H1 (cell line): Measurements from ENCODE around the gene EPS8. TPM values are rescaled to one million over a fixed set of nuclear protein-coding genes. Genes with fewer than 3 reads are reported as not detected.
A peak's percentile ranks its signal among the peaks of the same experiment; 100 is the strongest.

Source experiments
- CEBPB ChIP-seq: IDR thresholded peaks from 2 replicates; pipeline ENCODE4 v1.6.1; 2012; ENCODE audit warnings: low read depth, low read length
- EZH2 ChIP-seq: fragments of 200-600 bp; sonication (generic); IDR thresholded peaks from 2 replicates; pipeline ENCODE4 v1.7.1; 2012; ENCODE audit warnings: low read depth, mild to moderate bottlenecking, moderate library complexity, low read length, inconsistent platforms; ENCODE audit not compliant: severe bottlenecking
- JUN ChIP-seq: IDR thresholded peaks from 2 replicates; pipeline ENCODE4 v1.6.1; 2011; ENCODE audit warnings: low read depth, mild to moderate bottlenecking, improper control_type of control experiment, low read length
- POU5F1 ChIP-seq: IDR thresholded peaks from 2 replicates; pipeline ENCODE4 v1.6.1; 2011; ENCODE audit warnings: low read depth, mild to moderate bottlenecking, low read length, moderate library complexity
- SIN3A ChIP-seq, 2 experiments: IDR thresholded peaks in 1 of 2; conservative IDR thresholded peaks in 1 of 2; 2 replicates each; pipeline ENCODE4 v1.6.1; 2011 to 2012; ENCODE audit warnings: low read length in 2 of 2, improper control_type of control experiment in 1 of 2, low read depth in 1 of 2, mild to moderate bottlenecking in 1 of 2
- SP2 ChIP-seq: IDR thresholded peaks from 2 replicates; pipeline ENCODE4 v1.6.1; 2012; ENCODE audit warnings: mild to moderate bottlenecking, low read length, inconsistent platforms
- polyA plus RNA-seq, 7 experiments: library from polyadenylated mRNA; depleted of rRNA in 3 of 7; stranded (reverse) in 5 of 7; unstranded in 2 of 7; fragments of >200 nt in 5 of 7; fragments of 200-250 nt in 2 of 7; gene quantifications; 1 replicate in 5 of 7; 2 replicates in 1 of 7; 4 replicates in 1 of 7; pipeline versions ENCODE4 v1.2.1 to v1.2.3, GENCODE V29; 2011 to 2013; ENCODE audit warnings: missing spikeins in 2 of 7, mixed read lengths in 2 of 7
- total RNA-seq: library from RNA; stranded (reverse); fragmentation: NEBNext Ultra II Directional; extraction: Animal tissue kit (Norgen Biotek cat#: 25700); gene quantifications from 2 replicates; pipeline ENCODE4 v1.2.1, GENCODE V29; 2021
- TF ChIP-seq, protein P1 (sequence below): fragments of 300-600 bp; sonication (generic); IDR thresholded peaks from 2 replicates; pipeline ENCODE4 v1.7.1; 2012; ENCODE audit warnings: low read length, moderate library complexity, mild to moderate bottlenecking, inconsistent platforms; ENCODE audit not compliant: insufficient replicate concordance
- TF ChIP-seq, protein P2 (sequence below), 3 experiments: IDR thresholded peaks; 1 replicate in 2 of 3; 2 replicates in 1 of 3; pipeline versions ENCODE4 v1.5.1 to v1.6.1; 2011; ENCODE audit warnings: low read length in 3 of 3, mild to moderate bottlenecking in 3 of 3, inconsistent platforms in 2 of 3, low read depth in 1 of 3, moderate library complexity in 1 of 3; ENCODE audit not compliant: insufficient read depth in 1 of 3; ENCODE audit errors: control extremely low read depth in 1 of 3

EPS8 gene
- total and polyA plus RNA-seq, 2 of the 8 experiments (the other 6 are each of a cell fraction or from before 2014, with no cell fraction given) = 3.0 to 4.6 TPM

DNA sequence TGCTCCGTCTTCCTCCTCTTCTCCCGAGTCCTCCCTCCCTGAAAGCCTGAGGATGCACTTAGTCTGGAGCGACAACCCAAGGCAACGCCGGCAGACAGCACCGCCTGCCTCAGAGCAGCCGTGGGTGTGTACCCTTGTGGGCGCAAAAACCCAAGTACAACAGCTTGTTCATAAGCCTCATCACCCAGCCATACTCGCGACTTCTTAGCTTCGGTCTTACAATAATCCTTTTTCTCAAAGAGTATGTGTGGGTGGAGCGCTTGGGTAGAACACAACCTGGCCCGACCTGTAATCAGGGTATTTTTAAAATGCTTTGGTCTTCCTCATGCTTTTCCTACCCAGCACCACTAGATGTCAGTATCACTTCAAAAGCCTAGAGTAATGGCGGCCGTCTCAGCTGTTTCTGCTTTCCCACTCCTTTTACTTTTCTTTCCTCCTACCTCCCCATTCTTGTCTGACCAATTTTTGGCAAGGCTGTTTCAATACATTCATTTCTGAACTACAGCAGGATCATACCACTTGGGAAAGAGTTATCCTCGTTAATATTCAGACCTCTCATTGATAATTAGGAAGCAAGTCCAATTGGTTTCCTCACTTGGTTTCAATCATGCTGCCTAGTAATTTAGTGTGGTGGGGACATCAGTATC, 198.9 kb downstream of the EPS8 start (continued):
- TF ChIP-seq, protein P1, sequence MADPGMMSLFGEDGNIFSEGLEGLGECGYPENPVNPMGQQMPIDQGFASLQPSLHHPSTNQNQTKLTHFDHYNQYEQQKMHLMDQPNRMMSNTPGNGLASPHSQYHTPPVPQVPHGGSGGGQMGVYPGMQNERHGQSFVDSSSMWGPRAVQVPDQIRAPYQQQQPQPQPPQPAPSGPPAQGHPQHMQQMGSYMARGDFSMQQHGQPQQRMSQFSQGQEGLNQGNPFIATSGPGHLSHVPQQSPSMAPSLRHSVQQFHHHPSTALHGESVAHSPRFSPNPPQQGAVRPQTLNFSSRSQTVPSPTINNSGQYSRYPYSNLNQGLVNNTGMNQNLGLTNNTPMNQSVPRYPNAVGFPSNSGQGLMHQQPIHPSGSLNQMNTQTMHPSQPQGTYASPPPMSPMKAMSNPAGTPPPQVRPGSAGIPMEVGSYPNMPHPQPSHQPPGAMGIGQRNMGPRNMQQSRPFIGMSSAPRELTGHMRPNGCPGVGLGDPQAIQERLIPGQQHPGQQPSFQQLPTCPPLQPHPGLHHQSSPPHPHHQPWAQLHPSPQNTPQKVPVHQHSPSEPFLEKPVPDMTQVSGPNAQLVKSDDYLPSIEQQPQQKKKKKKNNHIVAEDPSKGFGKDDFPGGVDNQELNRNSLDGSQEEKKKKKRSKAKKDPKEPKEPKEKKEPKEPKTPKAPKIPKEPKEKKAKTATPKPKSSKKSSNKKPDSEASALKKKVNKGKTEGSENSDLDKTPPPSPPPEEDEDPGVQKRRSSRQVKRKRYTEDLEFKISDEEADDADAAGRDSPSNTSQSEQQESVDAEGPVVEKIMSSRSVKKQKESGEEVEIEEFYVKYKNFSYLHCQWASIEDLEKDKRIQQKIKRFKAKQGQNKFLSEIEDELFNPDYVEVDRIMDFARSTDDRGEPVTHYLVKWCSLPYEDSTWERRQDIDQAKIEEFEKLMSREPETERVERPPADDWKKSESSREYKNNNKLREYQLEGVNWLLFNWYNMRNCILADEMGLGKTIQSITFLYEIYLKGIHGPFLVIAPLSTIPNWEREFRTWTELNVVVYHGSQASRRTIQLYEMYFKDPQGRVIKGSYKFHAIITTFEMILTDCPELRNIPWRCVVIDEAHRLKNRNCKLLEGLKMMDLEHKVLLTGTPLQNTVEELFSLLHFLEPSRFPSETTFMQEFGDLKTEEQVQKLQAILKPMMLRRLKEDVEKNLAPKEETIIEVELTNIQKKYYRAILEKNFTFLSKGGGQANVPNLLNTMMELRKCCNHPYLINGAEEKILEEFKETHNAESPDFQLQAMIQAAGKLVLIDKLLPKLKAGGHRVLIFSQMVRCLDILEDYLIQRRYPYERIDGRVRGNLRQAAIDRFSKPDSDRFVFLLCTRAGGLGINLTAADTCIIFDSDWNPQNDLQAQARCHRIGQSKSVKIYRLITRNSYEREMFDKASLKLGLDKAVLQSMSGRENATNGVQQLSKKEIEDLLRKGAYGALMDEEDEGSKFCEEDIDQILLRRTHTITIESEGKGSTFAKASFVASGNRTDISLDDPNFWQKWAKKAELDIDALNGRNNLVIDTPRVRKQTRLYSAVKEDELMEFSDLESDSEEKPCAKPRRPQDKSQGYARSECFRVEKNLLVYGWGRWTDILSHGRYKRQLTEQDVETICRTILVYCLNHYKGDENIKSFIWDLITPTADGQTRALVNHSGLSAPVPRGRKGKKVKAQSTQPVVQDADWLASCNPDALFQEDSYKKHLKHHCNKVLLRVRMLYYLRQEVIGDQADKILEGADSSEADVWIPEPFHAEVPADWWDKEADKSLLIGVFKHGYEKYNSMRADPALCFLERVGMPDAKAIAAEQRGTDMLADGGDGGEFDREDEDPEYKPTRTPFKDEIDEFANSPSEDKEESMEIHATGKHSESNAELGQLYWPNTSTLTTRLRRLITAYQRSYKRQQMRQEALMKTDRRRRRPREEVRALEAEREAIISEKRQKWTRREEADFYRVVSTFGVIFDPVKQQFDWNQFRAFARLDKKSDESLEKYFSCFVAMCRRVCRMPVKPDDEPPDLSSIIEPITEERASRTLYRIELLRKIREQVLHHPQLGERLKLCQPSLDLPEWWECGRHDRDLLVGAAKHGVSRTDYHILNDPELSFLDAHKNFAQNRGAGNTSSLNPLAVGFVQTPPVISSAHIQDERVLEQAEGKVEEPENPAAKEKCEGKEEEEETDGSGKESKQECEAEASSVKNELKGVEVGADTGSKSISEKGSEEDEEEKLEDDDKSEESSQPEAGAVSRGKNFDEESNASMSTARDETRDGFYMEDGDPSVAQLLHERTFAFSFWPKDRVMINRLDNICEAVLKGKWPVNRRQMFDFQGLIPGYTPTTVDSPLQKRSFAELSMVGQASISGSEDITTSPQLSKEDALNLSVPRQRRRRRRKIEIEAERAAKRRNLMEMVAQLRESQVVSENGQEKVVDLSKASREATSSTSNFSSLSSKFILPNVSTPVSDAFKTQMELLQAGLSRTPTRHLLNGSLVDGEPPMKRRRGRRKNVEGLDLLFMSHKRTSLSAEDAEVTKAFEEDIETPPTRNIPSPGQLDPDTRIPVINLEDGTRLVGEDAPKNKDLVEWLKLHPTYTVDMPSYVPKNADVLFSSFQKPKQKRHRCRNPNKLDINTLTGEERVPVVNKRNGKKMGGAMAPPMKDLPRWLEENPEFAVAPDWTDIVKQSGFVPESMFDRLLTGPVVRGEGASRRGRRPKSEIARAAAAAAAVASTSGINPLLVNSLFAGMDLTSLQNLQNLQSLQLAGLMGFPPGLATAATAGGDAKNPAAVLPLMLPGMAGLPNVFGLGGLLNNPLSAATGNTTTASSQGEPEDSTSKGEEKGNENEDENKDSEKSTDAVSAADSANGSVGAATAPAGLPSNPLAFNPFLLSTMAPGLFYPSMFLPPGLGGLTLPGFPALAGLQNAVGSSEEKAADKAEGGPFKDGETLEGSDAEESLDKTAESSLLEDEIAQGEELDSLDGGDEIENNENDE = no peak
- no peak for TF ChIP-seq EZH2
- TF ChIP-seq CEBPB = no peak
- TF ChIP-seq POU5F1 = no peak
- TF ChIP-seq SP2 = no peak
- no peak for TF ChIP-seq SIN3A (conservative IDR thresholded peaks at IDR 0.05 in 1 of 2, IDR thresholded peaks at IDR 0.05 in 1 of 2; ENCODE audit: low read depth in 1 of 2, low read length in 2 of 2)
- TF ChIP-seq JUN = no peak
- TF ChIP-seq, protein P2, sequence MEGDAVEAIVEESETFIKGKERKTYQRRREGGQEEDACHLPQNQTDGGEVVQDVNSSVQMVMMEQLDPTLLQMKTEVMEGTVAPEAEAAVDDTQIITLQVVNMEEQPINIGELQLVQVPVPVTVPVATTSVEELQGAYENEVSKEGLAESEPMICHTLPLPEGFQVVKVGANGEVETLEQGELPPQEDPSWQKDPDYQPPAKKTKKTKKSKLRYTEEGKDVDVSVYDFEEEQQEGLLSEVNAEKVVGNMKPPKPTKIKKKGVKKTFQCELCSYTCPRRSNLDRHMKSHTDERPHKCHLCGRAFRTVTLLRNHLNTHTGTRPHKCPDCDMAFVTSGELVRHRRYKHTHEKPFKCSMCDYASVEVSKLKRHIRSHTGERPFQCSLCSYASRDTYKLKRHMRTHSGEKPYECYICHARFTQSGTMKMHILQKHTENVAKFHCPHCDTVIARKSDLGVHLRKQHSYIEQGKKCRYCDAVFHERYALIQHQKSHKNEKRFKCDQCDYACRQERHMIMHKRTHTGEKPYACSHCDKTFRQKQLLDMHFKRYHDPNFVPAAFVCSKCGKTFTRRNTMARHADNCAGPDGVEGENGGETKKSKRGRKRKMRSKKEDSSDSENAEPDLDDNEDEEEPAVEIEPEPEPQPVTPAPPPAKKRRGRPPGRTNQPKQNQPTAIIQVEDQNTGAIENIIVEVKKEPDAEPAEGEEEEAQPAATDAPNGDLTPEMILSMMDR (IDR thresholded peaks at IDR 0.05; ENCODE audit: control extremely low read depth in 1 of 3, insufficient read depth in 1 of 3, low read depth in 1 of 3, low read length in 3 of 3) = peak in 2 of 3 experiments; percentile 76 to 78; a peak in 3 of 4 replicates
